Lower leg skin (tissue), 3 donors: ENCODE measurements around the gene KLRC4.
"Not testable (repeated sequence)": the region's sequence is repeated elsewhere in the genome, so short reads cannot be mapped to it uniquely, and the experiment has no call there.

Source experiments
- CTCF ChIP-seq, 3 donors: fragments of 450-650 bp; IDR thresholded peaks; one replicate each; pipeline ENCODE4 v1.5.1; 2016; ENCODE audit warnings: antibody characterized with exemption in 3 of 3, mild to moderate bottlenecking in 3 of 3, moderate library complexity in 2 of 3
- POLR2A ChIP-seq, 2 donors: fragments of 450-650 bp; IDR thresholded peaks; one replicate each; pipeline ENCODE4 v1.6.1; 2016 to 2017; ENCODE audit warnings: antibody characterized with exemption in 2 of 2, mild to moderate bottlenecking in 1 of 2, moderate library complexity in 1 of 2

- not testable (repeated sequence) for TF ChIP-seq CTCF, POLR2A (IDR thresholded peaks at IDR 0.05)
These were observed 30.8 kb downstream of the KLRC4 start for GRCh38 chr12:10378737-10379136.
